Transverse colon (tissue), 4 donors: ENCODE data around the gene MACROD1. TPM values are rescaled to one million over a fixed set of nuclear protein-coding genes. Genes with fewer than 3 reads are reported as not detected.

Experiments used
- DNase-seq: peaks from one replicate; pipeline ENCODE4 v3.0.0-alpha.2; 2019
- H3K27ac ChIP-seq, 4 donors: fragments of 200-600 bp; sonication (generic); 2 replicates each; pipeline ENCODE4 v1.5.1; 2016 to 2018; ENCODE audit warnings: inconsistent platforms in 4 of 4
- H3K27me3 ChIP-seq: fragments of 200-600 bp; sonication (generic); 2 replicates; pipeline ENCODE4 v1.5.1; 2017; ENCODE audit warnings: inconsistent platforms
- H3K36me3 ChIP-seq, 4 donors: fragments of 200-600 bp; sonication (generic); 2 replicates each; pipeline ENCODE4 v1.5.1; 2017 to 2019; ENCODE audit warnings: inconsistent platforms in 4 of 4
- H3K4me1 ChIP-seq, 4 donors: fragments of 200-600 bp; sonication (generic); 2 replicates each; pipeline ENCODE4 v1.5.1; 2017 to 2020; ENCODE audit warnings: inconsistent platforms in 4 of 4
- H3K4me3 ChIP-seq, 4 donors: fragments of 200-600 bp; sonication (generic); 1 replicate in 1 of 4; 2 replicates in 3 of 4; pipeline versions ENCODE4 v1.5.1 to v1.6.1; 2017 to 2019; ENCODE audit warnings: inconsistent platforms in 4 of 4
- H3K9me3 ChIP-seq, 2 donors: fragments of 200-600 bp; sonication (generic); 2 replicates each; pipeline ENCODE4 v1.5.1; 2017 to 2019; ENCODE audit warnings: inconsistent platforms in 2 of 2
- CTCF ChIP-seq, 5 experiments: fragments of 200-600 bp in 3 of 5; fragments of 450-650 bp in 2 of 5; sonication (generic) in 3 of 5; IDR thresholded peaks; 1 replicate in 2 of 5; 2 replicates in 3 of 5; pipeline ENCODE4 v1.5.1; 2016 to 2017; ENCODE audit warnings: antibody characterized with exemption in 5 of 5, inconsistent platforms in 3 of 5, mild to moderate bottlenecking in 2 of 5, moderate library complexity in 1 of 5
- EP300 ChIP-seq: sonication (generic); formaldehyde crosslinking; IDR thresholded peaks from one replicate; pipeline ENCODE4 v1.6.1; 2017; ENCODE audit warnings: antibody characterized with exemption, low read depth
- POLR2A ChIP-seq: fragments of 450-650 bp; IDR thresholded peaks from one replicate; pipeline ENCODE4 v1.6.1; 2016; ENCODE audit warnings: antibody characterized with exemption, mild to moderate bottlenecking, moderate library complexity
- POLR2AphosphoS5 ChIP-seq, 3 donors: sonication (generic); formaldehyde crosslinking; IDR thresholded peaks; one replicate each; pipeline ENCODE4 v1.6.1; 2016; ENCODE audit warnings: antibody characterized with exemption in 3 of 3
- WGBS, 2 donors: methylation state at CpG; one replicate each; pipeline ENCODE4 v1.1.5; 2018; ENCODE audit warnings: low coverage in 1 of 2; 5-methylcytosine and 5-hydroxymethylcytosine counted together
- in situ Hi-C, 4 donors: fragments of 200-750 bp; cut with MboI; loops; one replicate each; pipeline versions ENCODE4 v1.15.0 to v1.15.1; 2017; ENCODE audit warnings: low sequenced_read_pairs in 3 of 4, low pct_ligation_motif_present in 1 of 4, low pct_unique_long_range_greater_than_20kb in 1 of 4
- intact Hi-C: fragments of 100-400 bp; cut with DNase I; formaldehyde crosslinking; loops from one replicate; pipeline ENCODE4 v1.15.1; 2023; ENCODE audit warnings: low total_unique reads
- total RNA-seq, 4 donors: library from RNA; depleted of rRNA; stranded (reverse); fragments of >200 nt; gene quantifications; one replicate each; pipeline ENCODE4 v1.1.0, GENCODE V29; 2016

Gene MACROD1
- total RNA-seq, 4 donors from 2014 or later = 42.9 to 50.7 (median 50.1) TPM

GRCh38 chr11:64041846-64042245 is 124.1 kb downstream of the MACROD1 start:
- WGBS, 2 donors = 86% methylated on average over 9 of the region's 9 CpGs; no CpG with 5 or more reads in 1 of the 2 donors
- TF ChIP-seq EP300 = no peak
- TF ChIP-seq CTCF (IDR thresholded peaks at IDR 0.05) = no peak
- no peak for TF ChIP-seq POLR2AphosphoS5 (IDR thresholded peaks at IDR 0.05)
- TF ChIP-seq POLR2A = no peak
- DNase-seq = no peak
- H3K4me1 ChIP-seq = peaks cover 0 to 4% (median 2%) of the 10 kb centered on the region in 4 donors
- intact Hi-C loops = no loop called here
- H3K36me3 ChIP-seq = no peaks in the 10 kb centered on the region
- peaks cover 14% of the 10 kb centered on the region for H3K27me3 ChIP-seq
- in situ Hi-C loops = no loop called here
- H3K4me3 ChIP-seq = no peak overlapping the region
- H3K27ac ChIP-seq = no peak overlapping the region
- no peaks in the 10 kb centered on the region for H3K9me3 ChIP-seq

DNA sequence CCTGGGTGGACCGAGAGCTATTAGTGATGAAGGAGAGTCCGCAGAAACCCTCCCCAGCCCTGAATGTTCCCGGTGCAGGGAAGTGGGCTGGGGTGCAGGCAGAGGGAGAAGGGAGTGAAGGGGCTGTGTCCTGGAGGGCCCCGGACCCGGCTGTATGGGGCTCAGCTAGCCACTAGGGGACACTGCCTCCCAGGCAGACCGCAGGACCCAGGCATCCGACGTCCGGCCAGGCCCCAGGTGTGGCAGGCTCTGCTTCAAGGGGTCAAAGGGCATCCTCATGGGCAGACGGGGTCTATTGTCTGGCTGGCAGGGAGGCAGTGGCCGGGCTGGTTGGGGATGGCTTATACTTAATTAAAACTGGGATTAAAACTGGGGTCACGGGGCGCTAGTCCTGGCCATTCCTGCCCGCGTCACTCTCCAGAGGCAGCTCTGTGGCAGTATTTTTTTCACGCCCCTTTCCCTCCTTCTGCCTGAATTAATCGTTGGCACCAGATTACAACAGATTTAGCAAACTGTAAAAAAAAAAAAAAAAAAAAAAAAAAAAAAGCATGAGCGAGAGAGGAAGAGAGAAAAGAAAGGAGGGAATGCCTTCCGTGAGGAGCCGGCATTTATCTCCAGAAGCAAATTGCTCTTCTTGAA is 125.1 kb downstream of the MACROD1 start:
- WGBS, 2 donors = 63 to 70% methylated on average over 3 to 20 of the region's 20 CpGs
- H3K27me3 ChIP-seq = peaks cover 24% of the 10 kb centered on the region
- no peak for TF ChIP-seq POLR2AphosphoS5 (IDR thresholded peaks at IDR 0.05)
- TF ChIP-seq CTCF (IDR thresholded peaks at IDR 0.05) = peak in 3 of 5 experiments; percentile 29 to 39 (median 29)
- no peak for TF ChIP-seq POLR2A
- no peaks in the 10 kb centered on the region for H3K36me3 ChIP-seq
- H3K9me3 ChIP-seq = no peaks in the 10 kb centered on the region
- H3K27ac ChIP-seq = no peak overlapping the region
- no peak overlapping the region for H3K4me3 ChIP-seq
- peaks cover 0 to 14% (median 12%) of the 10 kb centered on the region in 4 donors for H3K4me1 ChIP-seq
- in situ Hi-C loops (no loop called here), intact Hi-C loops (no loop called here)
- no peak for DNase-seq

GRCh38 chr11:64039012-64039665 is 126.8 kb downstream of the MACROD1 start:
- in situ Hi-C loops (no loop called here), intact Hi-C loops (loop anchor here (5.0 kb wide), 1 partner anchor 108 kb away; no protein-coding TSS in a partner anchor)
- TF ChIP-seq POLR2AphosphoS5 (IDR thresholded peaks at IDR 0.05) (no peak), POLR2A (no peak), EP300 (no peak), CTCF (IDR thresholded peaks at IDR 0.05) (no peak)
- H3K27me3 ChIP-seq = peaks cover 38% of the 10 kb centered on the region
- WGBS, 2 donors = 88% methylated on average over 16 of the region's 16 CpGs; no CpG with 5 or more reads in 1 of the 2 donors
- no peak overlapping the region for H3K27ac ChIP-seq
- no peaks in the 10 kb centered on the region for H3K9me3 ChIP-seq
- no peaks in the 10 kb centered on the region for H3K36me3 ChIP-seq
- H3K4me3 ChIP-seq = no peak overlapping the region
- H3K4me1 ChIP-seq = peaks cover 0 to 21% (median 15%) of the 10 kb centered on the region in 4 donors
- DNase-seq = no peak

DNA sequence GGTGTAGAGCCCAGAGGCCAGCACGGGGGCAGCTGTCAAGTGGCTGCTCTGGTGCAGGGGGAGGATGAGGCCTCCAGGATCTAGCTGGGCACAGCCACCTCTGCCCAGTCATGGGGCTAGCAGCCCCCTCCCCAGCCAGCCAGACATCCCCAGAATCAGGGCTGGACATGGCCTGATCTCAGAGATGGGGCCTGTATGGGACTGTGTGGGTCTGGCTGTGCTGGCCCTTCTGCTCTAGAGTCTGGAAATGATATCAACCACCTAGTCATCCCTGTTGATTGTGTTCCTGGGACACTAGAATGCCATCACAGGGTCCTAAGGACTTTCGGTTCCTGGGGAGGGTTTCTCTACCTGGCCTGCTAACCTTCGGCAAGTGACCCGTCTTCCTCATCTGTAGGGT is 127.4 kb downstream of the MACROD1 start:
- Histone ChIP-seq H3K4me3 (no peak overlapping the region), H3K9me3 (no peaks in the 10 kb centered on the region), H3K27me3 (peaks cover 44% of the 10 kb centered on the region), H3K4me1 (peaks cover 0 to 21% (median 15%) of the 10 kb centered on the region in 4 donors), H3K36me3 (no peaks in the 10 kb centered on the region), H3K27ac (no peak overlapping the region)
- 98% methylated on average over 4 of the region's 4 CpGs; no CpG with 5 or more reads in 1 of the 2 donors for WGBS, 2 donors
- DNase-seq = no peak
- intact Hi-C loops (loop anchor here (5.0 kb wide), 1 partner anchor 109 kb away; no protein-coding TSS in a partner anchor), in situ Hi-C loops (no loop called here)
- TF ChIP-seq EP300 = no peak
- no peak for TF ChIP-seq POLR2AphosphoS5 (IDR thresholded peaks at IDR 0.05)
- TF ChIP-seq CTCF (IDR thresholded peaks at IDR 0.05) = no peak
- TF ChIP-seq POLR2A = no peak
